ENCODE results near the gene APBA1. TPM values are rescaled to one million over a fixed set of nuclear protein-coding genes. Genes with fewer than 3 reads are reported as not detected.

The APBA1 gene
- total RNA-seq, 4 donors from 2014 or later = 1.3 to 8.0 (median 1.7) TPM

DNA sequence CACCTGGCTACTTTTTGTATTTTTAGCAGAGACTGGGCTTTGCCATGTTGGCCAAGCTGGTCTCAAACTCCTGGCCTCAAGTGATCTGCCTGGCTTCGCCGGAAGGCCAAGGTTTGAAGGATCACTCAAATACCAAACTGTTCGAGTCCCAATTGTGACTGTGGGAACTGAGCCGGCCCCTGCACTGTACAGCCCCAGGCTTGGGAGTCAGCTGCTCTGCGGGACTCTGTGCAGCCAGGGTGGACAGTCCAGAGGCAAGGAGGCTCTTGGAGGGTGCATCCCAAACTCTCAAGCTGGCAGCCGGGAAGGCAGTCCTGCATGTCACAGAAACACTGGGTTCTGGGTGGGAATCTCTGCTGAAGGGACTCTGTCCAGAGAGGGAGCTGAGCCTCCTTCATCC, 238.2 kb downstream of the APBA1 start:
- H3K9me3 ChIP-seq = no peaks in the 10 kb centered on the region
- no peaks in the 10 kb centered on the region for H3K27me3 ChIP-seq
- no peak overlapping the region for H3K27ac ChIP-seq
- no peaks in the 10 kb centered on the region for H3K36me3 ChIP-seq
- DNase-seq = no peak
- intact Hi-C loops (cut with DNase I) = no loop called here
- H3K4me3 ChIP-seq = no peak overlapping the region
- H3K4me1 ChIP-seq = no peaks in the 10 kb centered on the region
- TF ChIP-seq POLR2A (IDR thresholded peaks at IDR 0.05) = no peak
- TF ChIP-seq, protein P1, sequence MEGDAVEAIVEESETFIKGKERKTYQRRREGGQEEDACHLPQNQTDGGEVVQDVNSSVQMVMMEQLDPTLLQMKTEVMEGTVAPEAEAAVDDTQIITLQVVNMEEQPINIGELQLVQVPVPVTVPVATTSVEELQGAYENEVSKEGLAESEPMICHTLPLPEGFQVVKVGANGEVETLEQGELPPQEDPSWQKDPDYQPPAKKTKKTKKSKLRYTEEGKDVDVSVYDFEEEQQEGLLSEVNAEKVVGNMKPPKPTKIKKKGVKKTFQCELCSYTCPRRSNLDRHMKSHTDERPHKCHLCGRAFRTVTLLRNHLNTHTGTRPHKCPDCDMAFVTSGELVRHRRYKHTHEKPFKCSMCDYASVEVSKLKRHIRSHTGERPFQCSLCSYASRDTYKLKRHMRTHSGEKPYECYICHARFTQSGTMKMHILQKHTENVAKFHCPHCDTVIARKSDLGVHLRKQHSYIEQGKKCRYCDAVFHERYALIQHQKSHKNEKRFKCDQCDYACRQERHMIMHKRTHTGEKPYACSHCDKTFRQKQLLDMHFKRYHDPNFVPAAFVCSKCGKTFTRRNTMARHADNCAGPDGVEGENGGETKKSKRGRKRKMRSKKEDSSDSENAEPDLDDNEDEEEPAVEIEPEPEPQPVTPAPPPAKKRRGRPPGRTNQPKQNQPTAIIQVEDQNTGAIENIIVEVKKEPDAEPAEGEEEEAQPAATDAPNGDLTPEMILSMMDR (IDR thresholded peaks at IDR 0.05) = no peak
- WGBS, 2 donors = 84% methylated on average over 5 of the region's 6 CpGs; no CpG with 5 or more reads in 1 of the 2 donors

DNA sequence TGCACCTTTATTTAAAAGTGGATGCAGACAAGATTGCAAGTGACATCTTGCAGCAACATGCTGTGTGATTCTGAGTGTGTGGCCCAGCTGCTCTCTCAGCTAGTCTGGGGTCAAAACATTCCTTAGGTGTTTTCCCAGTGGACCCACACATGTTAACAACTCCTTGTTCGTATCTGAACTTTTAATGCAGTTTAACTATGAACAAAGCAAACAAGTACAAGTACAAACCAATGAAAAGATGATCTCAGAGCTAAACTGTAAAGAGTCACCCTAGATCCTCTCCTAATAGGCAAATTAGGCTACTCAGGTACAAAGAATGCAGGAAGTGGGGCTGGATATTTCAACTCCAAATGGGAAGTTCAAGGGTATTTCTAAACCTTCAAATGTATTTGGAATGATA, 238.8 kb downstream of the APBA1 start:
- intact Hi-C loops (cut with DNase I) = no loop called here
- no peak for DNase-seq
- Histone ChIP-seq H3K4me3 (no peak overlapping the region), H3K36me3 (no peaks in the 10 kb centered on the region), H3K27me3 (no peaks in the 10 kb centered on the region), H3K9me3 (no peaks in the 10 kb centered on the region), H3K27ac (no peak overlapping the region), H3K4me1 (no peaks in the 10 kb centered on the region)
- WGBS, 2 donors = 15 to 17% methylated on average over 1 of the region's 1 CpG
- no peak for TF ChIP-seq POLR2A (IDR thresholded peaks at IDR 0.05)

DNA sequence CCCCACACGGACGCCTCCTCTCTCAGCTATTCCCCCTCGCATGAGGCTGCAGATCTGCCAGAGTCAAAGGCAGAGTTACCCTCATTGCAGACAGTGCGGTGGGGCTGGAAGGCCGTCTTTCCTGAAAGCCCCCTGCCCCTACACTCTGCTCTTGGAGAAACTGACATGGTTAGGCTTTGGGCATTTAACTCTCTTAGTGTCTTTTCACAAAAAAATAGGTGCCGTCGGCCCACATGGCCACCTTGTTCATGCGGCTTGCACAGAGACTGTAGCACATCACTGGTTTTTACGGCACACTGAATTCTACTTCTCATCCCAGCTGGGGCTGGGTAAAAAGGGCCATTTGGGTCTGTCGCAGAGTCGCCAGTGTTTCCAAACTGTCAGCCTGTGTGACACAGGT, 239.5 kb downstream of the APBA1 start:
- H3K27me3 ChIP-seq = no peaks in the 10 kb centered on the region
- no peak for TF ChIP-seq POLR2A (IDR thresholded peaks at IDR 0.05)
- TF ChIP-seq, protein P1 (IDR thresholded peaks at IDR 0.05) = no peak
- no peak overlapping the region for H3K4me3 ChIP-seq
- 95 to 97% methylated on average over 6 to 7 of the region's 11 CpGs for WGBS, 2 donors
- no peaks in the 10 kb centered on the region for H3K9me3 ChIP-seq
- no peak for DNase-seq
- intact Hi-C loops (cut with DNase I) = no loop called here
- H3K4me1 ChIP-seq = no peaks in the 10 kb centered on the region
- H3K36me3 ChIP-seq = no peaks in the 10 kb centered on the region
- no peak overlapping the region for H3K27ac ChIP-seq

DNA sequence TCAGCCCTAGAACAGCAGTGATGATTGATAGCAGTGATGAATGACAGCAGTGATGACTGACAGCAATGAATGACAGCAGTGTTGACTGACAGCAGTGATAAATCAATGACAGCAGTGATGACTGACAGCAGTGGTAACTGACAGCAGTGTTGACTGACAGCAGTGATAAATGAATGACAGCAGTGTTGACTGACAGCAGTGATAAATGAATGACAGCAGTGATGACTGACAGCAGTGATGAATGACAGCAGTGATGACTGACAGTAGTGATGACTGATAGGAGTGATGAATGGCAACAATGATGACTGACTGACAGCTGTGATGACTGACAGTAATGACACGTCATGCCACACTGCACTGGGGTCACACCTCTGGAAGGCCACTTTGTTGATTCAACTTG, 240.4 kb downstream of the APBA1 start:
- no peak overlapping the region for H3K4me3 ChIP-seq
- H3K4me1 ChIP-seq = no peaks in the 10 kb centered on the region
- intact Hi-C loops (cut with DNase I) = no loop called here
- no peaks in the 10 kb centered on the region for H3K27me3 ChIP-seq
- no peak for DNase-seq
- no peaks in the 10 kb centered on the region for H3K9me3 ChIP-seq
- no peak overlapping the region for H3K27ac ChIP-seq
- 85 to 90% methylated on average over 1 of the region's 1 CpG for WGBS, 2 donors
- TF ChIP-seq, protein P1 (IDR thresholded peaks at IDR 0.05) = no peak
- no peak for TF ChIP-seq POLR2A (IDR thresholded peaks at IDR 0.05)
- H3K36me3 ChIP-seq = no peaks in the 10 kb centered on the region

DNA sequence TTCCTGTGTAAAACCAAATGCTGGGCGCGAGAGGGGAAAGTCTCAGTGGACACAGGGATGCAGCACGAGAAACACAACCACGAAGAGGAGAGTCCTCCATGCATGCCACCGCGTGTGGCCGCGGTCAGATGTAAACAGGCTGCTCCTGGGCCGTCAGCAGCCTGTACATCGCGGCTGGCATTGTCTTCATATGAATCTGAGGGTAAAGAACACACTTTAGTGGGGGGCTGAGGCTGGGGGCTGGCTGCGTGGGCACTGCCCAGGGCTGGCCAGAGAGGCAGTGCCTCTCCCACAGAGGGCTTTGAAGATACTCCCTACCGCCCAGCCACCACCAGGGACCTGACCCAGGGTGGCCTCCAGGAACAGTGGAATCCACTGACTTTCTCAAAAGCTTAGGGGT, 241.0 kb downstream of the APBA1 start:
- TF ChIP-seq, protein P1 (IDR thresholded peaks at IDR 0.05) = no peak
- no peak for TF ChIP-seq POLR2A (IDR thresholded peaks at IDR 0.05)

DNA sequence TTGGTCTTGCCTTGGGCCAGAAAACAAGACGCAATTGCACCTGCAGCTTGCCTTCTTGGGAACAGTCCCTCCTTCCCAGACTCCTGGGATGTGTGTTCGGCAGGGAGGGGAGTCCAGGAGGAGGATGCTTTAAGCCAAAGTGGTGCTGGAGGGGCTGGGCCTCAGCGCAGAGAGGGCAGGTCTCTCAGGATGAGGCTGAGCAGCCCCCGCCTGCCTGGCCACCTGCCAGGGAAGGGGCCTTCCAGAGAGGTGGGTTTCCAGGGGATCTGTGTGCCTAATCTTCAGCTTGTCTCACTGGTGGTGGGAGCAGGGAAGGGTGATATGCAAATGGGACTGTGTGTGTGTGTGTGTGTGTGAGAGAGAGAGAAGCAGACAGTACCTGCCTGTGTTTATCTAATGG, 242.0 kb downstream of the APBA1 start:
- no peaks in the 10 kb centered on the region for H3K4me1 ChIP-seq
- no peak overlapping the region for H3K27ac ChIP-seq
- WGBS, 2 donors = 83 to 90% methylated on average over 1 to 2 of the region's 4 CpGs
- H3K36me3 ChIP-seq = no peaks in the 10 kb centered on the region
- TF ChIP-seq, protein P1 (IDR thresholded peaks at IDR 0.05) = no peak
- TF ChIP-seq POLR2A (IDR thresholded peaks at IDR 0.05) = no peak
- no peaks in the 10 kb centered on the region for H3K9me3 ChIP-seq
- no peaks in the 10 kb centered on the region for H3K27me3 ChIP-seq
- DNase-seq = no peak
- no peak overlapping the region for H3K4me3 ChIP-seq
- intact Hi-C loops (cut with DNase I) = no loop called here

More for the DNA sequence above, 241.0 kb downstream of the APBA1 start:
- WGBS, 2 donors = 88 to 91% methylated on average over 13 of the region's 13 CpGs
- intact Hi-C loops (cut with DNase I) = no loop called here
- Histone ChIP-seq H3K9me3 (no peaks in the 10 kb centered on the region), H3K36me3 (no peaks in the 10 kb centered on the region), H3K27me3 (no peaks in the 10 kb centered on the region), H3K4me1 (no peaks in the 10 kb centered on the region), H3K4me3 (no peak overlapping the region), H3K27ac (no peak overlapping the region)
- DNase-seq = no peak
